ENCODE measurements around the gene KRT28. TPM values are rescaled to one million over a fixed set of nuclear protein-coding genes. Genes with fewer than 3 reads are reported as not detected.

The KRT28 gene
- total and polyA plus RNA-seq, 2 experiments from 2014 or later: not detected

- Histone ChIP-seq H3K36me3 (no peaks in the 10 kb centered on the region), H3K4me1 (ENCODE audit: low read depth) (no peaks in the 10 kb centered on the region), H3K4me3 (no peak overlapping the region), H3K27ac (no peak overlapping the region), H3K27me3 (peaks cover 65% of the 10 kb centered on the region), H3K9me3 (ENCODE audit: low read depth) (no peaks in the 10 kb centered on the region)
- no peak for DNase-seq (ENCODE audit: low read depth in 1 of 2, low spot score in 1 of 2)
- no peak for TF ChIP-seq CTCF (IDR thresholded peaks at IDR 0.05; ENCODE audit: low read depth, low read length)
These were observed 41.5 kb upstream of the KRT28 start for GRCh38 chr17:40841246-40841645.

GRCh38 chr17:40839194-40839593 is 39.4 kb upstream of the KRT28 start:
- Histone ChIP-seq H3K4me1 (ENCODE audit: low read depth) (no peaks in the 10 kb centered on the region), H3K4me3 (no peak overlapping the region), H3K27ac (no peak overlapping the region), H3K9me3 (ENCODE audit: low read depth) (no peaks in the 10 kb centered on the region), H3K36me3 (no peaks in the 10 kb centered on the region), H3K27me3 (peaks cover 46% of the 10 kb centered on the region)
- DNase-seq (ENCODE audit: low read depth in 1 of 2, low spot score in 1 of 2): no peak
- TF ChIP-seq CTCF (IDR thresholded peaks at IDR 0.05; ENCODE audit: low read depth, low read length): no peak

- no peak for TF ChIP-seq CTCF (IDR thresholded peaks at IDR 0.05; ENCODE audit: low read depth, low read length)
- peaks cover 38% of the 10 kb centered on the region for H3K27me3 ChIP-seq
- no peaks in the 10 kb centered on the region for H3K4me1 ChIP-seq (ENCODE audit: low read depth)
- H3K36me3 ChIP-seq: no peaks in the 10 kb centered on the region
- no peak overlapping the region for H3K27ac ChIP-seq
- no peak for DNase-seq (ENCODE audit: low read depth in 1 of 2, low spot score in 1 of 2)
- H3K4me3 ChIP-seq: no peak overlapping the region
- H3K9me3 ChIP-seq (ENCODE audit: low read depth): no peaks in the 10 kb centered on the region
These were observed 36.3 kb upstream of the KRT28 start for GRCh38 chr17:40836020-40836419.

- TF ChIP-seq CTCF (IDR thresholded peaks at IDR 0.05; ENCODE audit: low read depth, low read length): no peak
- H3K4me1 ChIP-seq (ENCODE audit: low read depth): no peaks in the 10 kb centered on the region
These were observed 34.1 kb upstream of the KRT28 start for GRCh38 chr17:40833882-40834281.

GRCh38 chr17:40832840-40833239 is 33.1 kb upstream of the KRT28 start:
- H3K9me3 ChIP-seq (ENCODE audit: low read depth): no peaks in the 10 kb centered on the region
- peaks cover 4% of the 10 kb centered on the region for H3K4me1 ChIP-seq (ENCODE audit: low read depth)
- peaks cover 24% of the 10 kb centered on the region for H3K27me3 ChIP-seq
- H3K36me3 ChIP-seq: no peaks in the 10 kb centered on the region
- no peak overlapping the region for H3K4me3 ChIP-seq
- no peak overlapping the region for H3K27ac ChIP-seq
- DNase-seq (ENCODE audit: low read depth in 1 of 2, low spot score in 1 of 2): no peak
- TF ChIP-seq CTCF (IDR thresholded peaks at IDR 0.05; ENCODE audit: low read depth, low read length): no peak

More at GRCh38 chr17:40833882-40834281, 34.1 kb upstream of the KRT28 start:
- Histone ChIP-seq H3K36me3 (no peaks in the 10 kb centered on the region), H3K27ac (no peak overlapping the region), H3K27me3 (peaks cover 29% of the 10 kb centered on the region), H3K9me3 (ENCODE audit: low read depth) (no peaks in the 10 kb centered on the region), H3K4me3 (no peak overlapping the region)
- no peak for DNase-seq (ENCODE audit: low read depth in 1 of 2, low spot score in 1 of 2)

Measured in cardiac muscle cell (in vitro differentiated cells and primary cell).